Neural progenitor cell (in vitro differentiated cells): Measurements from ENCODE around the gene LDAF1.

Source experiments
- CTCF ChIP-seq: fragments of 200-600 bp; sonication (generic); IDR thresholded peaks from 2 replicates; pipeline ENCODE4 v1.5.1; 2017; ENCODE audit warnings: antibody characterized with exemption, mild to moderate bottlenecking
- EZH2 ChIP-seq: fragments of 200-600 bp; sonication (generic); IDR thresholded peaks from 2 replicates; pipeline ENCODE4 v1.6.1; 2017; ENCODE audit warnings: antibody characterized with exemption, mild to moderate bottlenecking, moderate library complexity
- EZH2phosphoT487 ChIP-seq: fragments of 200-600 bp; sonication (generic); IDR thresholded peaks from 2 replicates; pipeline ENCODE4 v1.6.1; 2017; ENCODE audit warnings: antibody characterized with exemption

- TF ChIP-seq EZH2phosphoT487 (no peak), CTCF (no peak), EZH2 (no peak)
Observed at GRCh38 chr16:21134053-21134452, 24.4 kb upstream of the LDAF1 start.
